ENCODE results near the gene CERS5.
A peak's percentile ranks its signal among the peaks of the same experiment; 100 is the strongest.
"Not testable (repeated sequence)": the region's sequence is repeated elsewhere in the genome, so short reads cannot be mapped to it uniquely, and the experiment has no call there.

CERS5 gene

GRCh38 chr12:50102646-50103309 lies 64.4 kb downstream of the CERS5 start:
- DNase-seq (ENCODE audit: low read depth): no peak

- DNase-seq (ENCODE audit: low read depth): no peak
Observed at GRCh38 chr12:50102131-50102531, 65.0 kb downstream of the CERS5 start.

- DNase-seq (ENCODE audit: low read depth): no peak
Observed at GRCh38 chr12:50101663-50102062, 65.5 kb downstream of the CERS5 start.

GRCh38 chr12:50100561-50100960 lies 66.6 kb downstream of the CERS5 start:
- DNase-seq (ENCODE audit: low read depth): no peak

- no peak for DNase-seq (ENCODE audit: low read depth)
Observed at GRCh38 chr12:50099302-50100008, 67.7 kb downstream of the CERS5 start.

GRCh38 chr12:50097952-50098351 lies 69.2 kb downstream of the CERS5 start:
- DNase-seq (ENCODE audit: low read depth): no peak

GRCh38 chr12:50090391-50090790 lies 76.8 kb downstream of the CERS5 start:
- no peak for DNase-seq (ENCODE audit: low read depth)

- no peak for DNase-seq (ENCODE audit: low read depth)
Observed at GRCh38 chr12:50089730-50090129, 77.4 kb downstream of the CERS5 start.

GRCh38 chr12:50088577-50089335 lies 78.4 kb downstream of the CERS5 start:
- no peak for DNase-seq (ENCODE audit: low read depth)

GRCh38 chr12:50087995-50088394 lies 79.2 kb downstream of the CERS5 start:
- no peak for DNase-seq (ENCODE audit: low read depth)

GRCh38 chr12:50087151-50087550 lies 80.0 kb downstream of the CERS5 start:
- no peak for DNase-seq (ENCODE audit: low read depth)

- no peak for DNase-seq (ENCODE audit: low read depth)
Observed at GRCh38 chr12:50086148-50086547, 81.0 kb downstream of the CERS5 start.

GRCh38 chr12:50085615-50086072 lies 81.5 kb downstream of the CERS5 start:
- no peak for DNase-seq (ENCODE audit: low read depth)

GRCh38 chr12:50084775-50085614 lies 82.2 kb downstream of the CERS5 start, which contains the start of gene SMARCD1:
Gene SMARCD1, plus strand, starts transcription at chr12:50085342. Its CDS starts 28 bp downstream, at chr12:50085370.
- peak; percentile 53 for DNase-seq (ENCODE audit: low read depth)

- DNase-seq (ENCODE audit: low read depth): not testable (repeated sequence)
Observed at GRCh38 chr12:50084409-50084774, 82.8 kb downstream of the CERS5 start.

GRCh38 chr12:50083301-50083700 lies 83.9 kb downstream of the CERS5 start:
- no peak for DNase-seq (ENCODE audit: low read depth)

GRCh38 chr12:50082644-50083043 lies 84.5 kb downstream of the CERS5 start:
- DNase-seq (ENCODE audit: low read depth): no peak

GRCh38 chr12:50081096-50081808 lies 85.9 kb downstream of the CERS5 start:
- DNase-seq (ENCODE audit: low read depth): no peak

GRCh38 chr12:50079771-50080170 lies 87.4 kb downstream of the CERS5 start:
- no peak for DNase-seq (ENCODE audit: low read depth)
